Mesendoderm (in vitro differentiated cells): ENCODE measurements around the gene CCNY.
A peak's percentile ranks its signal among the peaks of the same experiment; 100 is the strongest.

Source experiments
- DNase-seq: peaks from one replicate; pipeline ENCODE4 v3.0.0; 2013
- H2AK5ac ChIP-seq: 2 replicates; pipeline ENCODE4 v1.6.1; 2013; ENCODE audit warnings: low read length, inconsistent platforms
- H2BK120ac ChIP-seq: 2 replicates; pipeline ENCODE4 v1.6.1; 2013; ENCODE audit warnings: low read depth, mild to moderate bottlenecking, low read length, moderate library complexity, mixed read lengths
- H2BK15ac ChIP-seq: replicated peaks from 2 replicates; pipeline ENCODE4 v1.6.1; 2013; ENCODE audit warnings: low read depth, mild to moderate bottlenecking, moderate library complexity
- H2BK5ac ChIP-seq: 2 replicates; pipeline ENCODE4 v1.6.1; 2013; ENCODE audit warnings: low read length, inconsistent platforms
- H3K18ac ChIP-seq: 2 replicates; pipeline ENCODE4 v1.6.1; 2013; ENCODE audit warnings: mild to moderate bottlenecking, low read length, mixed read lengths
- H3K23ac ChIP-seq: one replicate; pipeline ENCODE4 v1.6.1; 2013; ENCODE audit warnings: low read length
- H3K27ac ChIP-seq: 2 replicates; pipeline ENCODE4 v1.5.1; 2013; ENCODE audit warnings: low read depth, mild to moderate bottlenecking, inconsistent platforms, low read length, moderate library complexity
- H3K27me3 ChIP-seq: 2 replicates; pipeline ENCODE4 v1.6.1; 2013; ENCODE audit warnings: low read length, control low read depth, mild to moderate bottlenecking, inconsistent platforms; ENCODE audit not compliant: insufficient read depth, poor library complexity
- H3K36me3 ChIP-seq: 2 replicates; pipeline ENCODE4 v1.6.1; 2013; ENCODE audit warnings: low read length, inconsistent platforms; ENCODE audit not compliant: control insufficient read depth, insufficient read depth
- H3K4ac ChIP-seq: one replicate; pipeline ENCODE4 v1.6.1; 2013; ENCODE audit warnings: low read depth, mild to moderate bottlenecking, low read length, moderate library complexity
- H3K4me1 ChIP-seq: 2 replicates; pipeline ENCODE4 v1.6.1; 2013; ENCODE audit warnings: low read depth, low read length, inconsistent platforms; ENCODE audit not compliant: control insufficient read depth
- H3K4me2 ChIP-seq: 2 replicates; pipeline ENCODE4 v1.6.1; 2013; ENCODE audit warnings: low read length
- H3K4me3 ChIP-seq: 2 replicates; pipeline ENCODE4 v1.5.1; 2013; ENCODE audit warnings: mild to moderate bottlenecking, low read length
- H3K56ac ChIP-seq: one replicate; pipeline ENCODE4 v1.6.1; 2013; ENCODE audit warnings: low read length
- H3K79me1 ChIP-seq: 2 replicates; pipeline ENCODE4 v1.6.1; 2013; ENCODE audit warnings: low read length, inconsistent platforms
- H3K79me2 ChIP-seq: 2 replicates; pipeline ENCODE4 v1.6.1; 2013; ENCODE audit warnings: mild to moderate bottlenecking, low read length; ENCODE audit not compliant: control insufficient read depth, insufficient read depth
- H3K9ac ChIP-seq: 2 replicates; pipeline ENCODE4 v1.6.1; 2013; ENCODE audit warnings: low read length, inconsistent platforms
- H4K5ac ChIP-seq: one replicate; pipeline ENCODE4 v1.6.1; 2013; ENCODE audit warnings: low read length
- H4K8ac ChIP-seq: one replicate; pipeline ENCODE4 v1.6.1; 2013; ENCODE audit warnings: low read depth, mild to moderate bottlenecking, control low read depth, low read length, moderate library complexity
- WGBS: extraction: QIAGEN DNeasy Blood & Tissue Kit; methylation state at CpG from one replicate; pipeline ENCODE4 v1.1.7; 2013; ENCODE audit warnings: low lambda C conversion rate, missing lambda C conversion rate; ENCODE audit not compliant: insufficient coverage; ENCODE audit errors: extremely low coverage; 5-methylcytosine and 5-hydroxymethylcytosine counted together

The CCNY gene

DNA sequence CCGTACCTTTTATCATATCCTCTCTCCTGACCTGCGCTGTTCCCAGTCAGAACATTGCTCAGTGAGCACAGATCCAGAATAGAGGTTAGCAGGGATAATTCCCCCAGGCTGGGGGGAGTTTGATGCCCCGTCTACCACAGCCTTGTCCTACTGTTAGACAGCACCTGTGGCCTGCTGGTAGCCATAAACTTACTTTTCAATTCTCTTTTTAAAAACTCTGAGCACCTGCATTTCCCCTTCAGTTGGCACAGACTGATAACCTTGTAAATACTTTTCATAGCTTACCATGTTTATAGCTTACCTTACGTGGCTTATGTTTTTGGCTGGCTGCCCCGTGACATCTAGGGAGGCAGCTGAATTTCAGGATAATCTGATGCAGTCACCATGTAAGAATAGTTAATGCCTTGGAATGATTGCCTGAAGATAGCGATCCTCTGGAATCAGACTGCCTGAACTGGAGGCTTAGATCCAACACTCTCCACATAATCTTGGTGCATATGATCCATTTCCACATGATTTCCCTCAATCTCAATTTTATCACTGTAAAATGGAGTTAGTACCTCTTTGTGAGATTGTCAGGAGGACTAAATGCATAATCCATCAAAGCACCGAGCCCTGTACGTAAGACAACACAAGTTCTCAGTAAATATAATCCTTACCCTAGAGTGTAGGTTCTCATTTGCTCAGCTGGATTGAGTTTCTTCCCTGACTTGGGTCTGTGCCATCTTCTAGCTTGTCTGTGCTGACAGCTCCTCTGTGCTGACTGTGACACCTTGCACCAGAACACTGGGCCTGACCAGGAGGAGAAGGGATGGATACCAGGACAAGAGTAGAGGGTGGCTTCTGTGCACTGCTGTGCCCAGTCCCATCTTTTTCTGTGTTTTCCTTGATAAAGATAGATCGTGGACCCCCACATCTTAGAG is 157.1 kb downstream of the CCNY start:
- H3K79me1 ChIP-seq = peaks cover 9% of the 10 kb centered on the region
- no peak for DNase-seq
- no peak overlapping the region for H2BK120ac ChIP-seq
- no peaks in the 10 kb centered on the region for H3K4me1 ChIP-seq
- H3K18ac ChIP-seq = no peak overlapping the region
- no peak overlapping the region for H4K8ac ChIP-seq
- H3K27ac ChIP-seq = no peak overlapping the region
- H2AK5ac ChIP-seq = no peak overlapping the region
- H3K4me2 ChIP-seq = no peak overlapping the region
- H3K79me2 ChIP-seq = no peaks in the 10 kb centered on the region
- no peaks in the 10 kb centered on the region for H3K27me3 ChIP-seq
- no peak overlapping the region for H2BK15ac ChIP-seq
- H3K36me3 ChIP-seq = no peaks in the 10 kb centered on the region
- no peak overlapping the region for H3K23ac ChIP-seq
- no CpG with 5 or more reads among the region's 9 CpGs for WGBS
- no peak overlapping the region for H3K56ac ChIP-seq
- no peak overlapping the region for H2BK5ac ChIP-seq
- no peak overlapping the region for H4K5ac ChIP-seq
- no peak overlapping the region for H3K4ac ChIP-seq
- H3K4me3 ChIP-seq = no peak overlapping the region
- no peak overlapping the region for H3K9ac ChIP-seq

DNA sequence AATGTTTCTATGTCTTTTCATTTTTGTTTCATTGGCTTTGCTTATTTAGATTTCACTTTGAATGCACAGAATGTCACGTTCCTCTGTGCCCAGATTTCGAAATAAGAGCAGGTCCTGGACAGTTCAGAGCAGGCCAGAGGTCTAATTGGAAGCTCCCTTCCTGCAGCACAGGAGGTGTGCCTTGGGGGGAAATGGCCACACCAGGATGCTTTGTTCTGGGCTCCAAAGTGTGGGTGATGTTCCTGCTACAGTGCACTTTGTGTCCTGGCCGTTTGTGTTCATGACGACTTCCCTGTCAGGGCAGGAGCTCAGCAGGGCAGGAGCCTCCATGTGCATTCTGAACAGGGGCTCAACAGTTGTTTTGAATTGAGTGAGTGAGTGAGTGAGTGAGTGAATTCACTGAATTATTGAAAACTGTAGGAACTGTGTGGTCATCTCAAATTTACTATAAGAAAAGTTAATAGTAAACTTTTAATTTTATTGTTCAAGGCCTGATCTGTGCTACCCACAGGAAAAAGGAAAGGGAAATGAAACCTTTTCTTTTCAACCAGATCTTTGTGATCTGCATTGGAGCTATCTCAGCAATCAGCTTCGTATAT is 159.3 kb downstream of the CCNY start:
- H3K4ac ChIP-seq = no peak overlapping the region
- H4K8ac ChIP-seq = no peak overlapping the region
- no CpG with 5 or more reads among the region's 5 CpGs for WGBS
- H3K4me1 ChIP-seq = no peaks in the 10 kb centered on the region
- no peak overlapping the region for H3K18ac ChIP-seq
- no peak overlapping the region for H3K9ac ChIP-seq
- no peaks in the 10 kb centered on the region for H3K27me3 ChIP-seq
- no peak overlapping the region for H3K56ac ChIP-seq
- DNase-seq = no peak
- no peak overlapping the region for H2BK5ac ChIP-seq
- no peak overlapping the region for H3K27ac ChIP-seq
- no peak overlapping the region for H2BK15ac ChIP-seq
- H2AK5ac ChIP-seq = no peak overlapping the region
- no peak overlapping the region for H3K4me3 ChIP-seq
- no peaks in the 10 kb centered on the region for H3K79me2 ChIP-seq
- no peak overlapping the region for H4K5ac ChIP-seq
- H3K4me2 ChIP-seq = no peak overlapping the region
- peaks cover 16% of the 10 kb centered on the region for H3K79me1 ChIP-seq
- H3K23ac ChIP-seq = no peak overlapping the region
- no peak overlapping the region for H2BK120ac ChIP-seq
- no peaks in the 10 kb centered on the region for H3K36me3 ChIP-seq

DNA sequence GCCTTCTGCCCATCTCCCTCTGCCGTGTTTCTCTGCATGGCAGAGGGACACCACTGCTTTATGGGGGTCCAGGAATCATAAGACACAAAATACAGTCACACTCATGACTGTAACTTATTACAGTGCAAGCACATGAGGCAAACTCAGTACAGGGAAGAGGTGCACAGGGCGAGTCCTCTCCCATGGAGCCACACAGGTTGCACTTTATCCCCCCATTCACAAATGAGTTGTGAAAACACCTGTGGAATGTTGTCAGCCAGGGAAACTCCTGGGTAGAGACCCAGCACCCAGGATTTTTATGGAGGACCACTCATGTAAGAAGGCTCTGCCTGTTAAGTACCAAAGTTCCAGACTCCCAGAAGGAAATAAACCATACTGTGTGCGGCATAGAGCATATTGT is 161.6 kb downstream of the CCNY start:
- DNase-seq = no peak
- no peak overlapping the region for H2BK120ac ChIP-seq
- H3K4ac ChIP-seq = no peak overlapping the region
- no peak overlapping the region for H2BK15ac ChIP-seq
- H3K9ac ChIP-seq = no peak overlapping the region
- no peak overlapping the region for H3K4me2 ChIP-seq
- WGBS = no CpG with 5 or more reads among the region's 3 CpGs
- no peak overlapping the region for H4K5ac ChIP-seq
- no peak overlapping the region for H3K23ac ChIP-seq
- H3K79me2 ChIP-seq = no peaks in the 10 kb centered on the region
- peaks cover 15% of the 10 kb centered on the region for H3K79me1 ChIP-seq
- no peaks in the 10 kb centered on the region for H3K27me3 ChIP-seq
- H2AK5ac ChIP-seq = no peak overlapping the region
- H3K36me3 ChIP-seq = no peaks in the 10 kb centered on the region
- no peak overlapping the region for H3K27ac ChIP-seq
- H3K4me1 ChIP-seq = no peaks in the 10 kb centered on the region
- H3K4me3 ChIP-seq = no peak overlapping the region
- H3K56ac ChIP-seq = no peak overlapping the region
- H3K18ac ChIP-seq = no peak overlapping the region
- H4K8ac ChIP-seq = no peak overlapping the region
- H2BK5ac ChIP-seq = no peak overlapping the region

DNA sequence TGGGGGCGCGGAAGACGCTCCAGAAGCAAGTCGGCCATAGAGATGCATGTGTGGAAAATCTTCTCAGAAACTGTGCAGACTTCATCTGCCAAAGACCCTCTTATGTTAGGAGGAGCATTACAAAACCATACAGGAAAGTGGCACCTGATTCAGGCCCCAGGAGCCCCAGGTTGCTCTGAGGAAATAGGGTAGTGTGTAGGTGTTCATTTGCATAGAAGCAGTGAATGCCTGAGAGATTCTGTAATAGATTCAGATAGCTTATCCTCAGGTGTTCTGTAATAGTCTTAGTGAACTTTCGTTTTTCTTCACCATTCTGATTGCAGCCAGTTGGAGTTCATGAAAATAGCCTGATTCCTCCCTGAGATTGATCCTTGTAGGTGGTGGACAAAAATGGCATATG is 162.4 kb downstream of the CCNY start:
- Histone ChIP-seq H3K27ac (no peak overlapping the region), H2BK5ac (no peak overlapping the region), H2AK5ac (no peak overlapping the region), H3K9ac (no peak overlapping the region), H4K5ac (no peak overlapping the region), H3K4me2 (no peak overlapping the region), H3K79me2 (no peaks in the 10 kb centered on the region), H3K79me1 (peaks cover 15% of the 10 kb centered on the region), H3K4me1 (peaks cover 3% of the 10 kb centered on the region), H3K36me3 (no peaks in the 10 kb centered on the region), H2BK15ac (no peak overlapping the region), H3K4me3 (no peak overlapping the region), H3K27me3 (no peaks in the 10 kb centered on the region), H3K4ac (no peak overlapping the region), H2BK120ac (no peak overlapping the region), H3K56ac (no peak overlapping the region), H4K8ac (no peak overlapping the region), H3K18ac (no peak overlapping the region), H3K23ac (no peak overlapping the region)
- DNase-seq = peak; percentile 13
- no CpG with 5 or more reads among the region's 5 CpGs for WGBS

DNA sequence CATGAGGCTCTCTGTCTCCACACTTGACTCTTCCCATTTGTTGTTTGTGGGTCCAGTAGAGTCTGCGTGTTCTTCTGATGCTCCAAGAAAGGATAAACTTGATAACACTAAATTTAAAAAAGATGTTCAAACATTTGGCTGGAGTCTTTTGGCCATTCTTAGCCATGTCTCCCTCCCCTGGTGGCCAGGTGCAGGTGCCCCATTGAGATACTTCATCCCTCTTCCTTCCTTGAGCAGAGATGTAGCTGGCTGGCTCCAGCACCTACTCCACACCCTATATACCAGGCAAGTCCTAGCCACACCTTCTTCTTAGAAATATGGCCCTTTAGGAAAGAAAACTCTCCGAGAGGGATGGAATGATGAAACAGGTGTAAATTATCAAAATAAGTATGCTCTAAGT is 165.6 kb downstream of the CCNY start:
- H3K4me2 ChIP-seq = no peak overlapping the region
- no peaks in the 10 kb centered on the region for H3K79me2 ChIP-seq
- no peak overlapping the region for H4K8ac ChIP-seq
- H3K56ac ChIP-seq = no peak overlapping the region
- no peaks in the 10 kb centered on the region for H3K27me3 ChIP-seq
- no peak overlapping the region for H3K4me3 ChIP-seq
- H2BK5ac ChIP-seq = no peak overlapping the region
- H2BK15ac ChIP-seq = no peak overlapping the region
- H3K79me1 ChIP-seq = peaks cover 12% of the 10 kb centered on the region
- no peak overlapping the region for H3K18ac ChIP-seq
- H3K27ac ChIP-seq = no peak overlapping the region
- H3K23ac ChIP-seq = no peak overlapping the region
- H3K36me3 ChIP-seq = no peaks in the 10 kb centered on the region
- no peak overlapping the region for H4K5ac ChIP-seq
- no peak overlapping the region for H2AK5ac ChIP-seq
- H3K4me1 ChIP-seq = peaks cover 3% of the 10 kb centered on the region
- no peak for DNase-seq
- no peak overlapping the region for H3K4ac ChIP-seq
- no CpG with 5 or more reads among the region's 2 CpGs for WGBS
- H2BK120ac ChIP-seq = no peak overlapping the region
- no peak overlapping the region for H3K9ac ChIP-seq
